H1 (cell line): ENCODE data around the gene VPS54. TPM values are rescaled to one million over a fixed set of nuclear protein-coding genes. Genes with fewer than 3 reads are reported as not detected.

Source experiments
- ATF2 ChIP-seq: IDR thresholded peaks from 2 replicates; pipeline ENCODE4 v1.6.1; 2012; ENCODE audit warnings: low read length, inconsistent platforms
- BRCA1 ChIP-seq: IDR thresholded peaks from 2 replicates; pipeline ENCODE4 v1.6.1; 2012; ENCODE audit warnings: low read depth, low read length, improper control_type of control experiment
- CEBPB ChIP-seq: IDR thresholded peaks from 2 replicates; pipeline ENCODE4 v1.6.1; 2012; ENCODE audit warnings: low read depth, low read length
- CTBP2 ChIP-seq: IDR thresholded peaks from 2 replicates; pipeline ENCODE4 v1.7.0; 2011; ENCODE audit warnings: borderline replicate concordance, mild to moderate bottlenecking, moderate library complexity, mixed read lengths, low read length; ENCODE audit not compliant: insufficient read depth, insufficient read length
- E2F6 ChIP-seq: IDR thresholded peaks from 2 replicates; pipeline ENCODE4 v1.6.1; 2012; ENCODE audit warnings: inconsistent platforms
- EZH2 ChIP-seq: fragments of 200-600 bp; sonication (generic); IDR thresholded peaks from 2 replicates; pipeline ENCODE4 v1.7.1; 2012; ENCODE audit warnings: low read depth, mild to moderate bottlenecking, moderate library complexity, low read length, inconsistent platforms; ENCODE audit not compliant: severe bottlenecking
- MAX ChIP-seq: IDR thresholded peaks from 2 replicates; pipeline ENCODE4 v1.6.1; 2012; ENCODE audit warnings: inconsistent platforms
- SRF ChIP-seq: IDR thresholded peaks from 2 replicates; pipeline ENCODE4 v1.6.1; 2011; ENCODE audit warnings: mild to moderate bottlenecking, low read depth, low read length, moderate library complexity
- TAF7 ChIP-seq: optimal IDR thresholded peaks from 2 replicates; pipeline ENCODE3; 2011; ENCODE audit warnings: low read depth, mild to moderate bottlenecking, inconsistent platforms, low read length, moderate library complexity, borderline replicate concordance
- TEAD4 ChIP-seq: IDR thresholded peaks from 2 replicates; pipeline ENCODE4 v1.6.1; 2012; ENCODE audit warnings: low read depth, low read length, inconsistent platforms, mixed read lengths
- polyA plus RNA-seq, 7 experiments: library from polyadenylated mRNA; depleted of rRNA in 3 of 7; stranded (reverse) in 5 of 7; unstranded in 2 of 7; fragments of >200 nt in 5 of 7; fragments of 200-250 nt in 2 of 7; gene quantifications; 1 replicate in 5 of 7; 2 replicates in 1 of 7; 4 replicates in 1 of 7; pipeline versions ENCODE4 v1.2.1 to v1.2.3, GENCODE V29; 2011 to 2013; ENCODE audit warnings: missing spikeins in 2 of 7, mixed read lengths in 2 of 7
- total RNA-seq: library from RNA; stranded (reverse); fragmentation: NEBNext Ultra II Directional; extraction: Animal tissue kit (Norgen Biotek cat#: 25700); gene quantifications from 2 replicates; pipeline ENCODE4 v1.2.1, GENCODE V29; 2021

Gene VPS54
- total and polyA plus RNA-seq, 2 of the 8 experiments (the other 6 are each of a cell fraction or from before 2014, with no cell fraction given): 3.6 to 13.2 TPM

- TF ChIP-seq ATF2: 0 out of 2 replicates have a peak, but pooled peaks have one; percentile 10
- TF ChIP-seq TEAD4: no peak
- TF ChIP-seq TAF7: no peak
- TF ChIP-seq SRF: no peak
- TF ChIP-seq EZH2: no peak
- no peak for TF ChIP-seq CEBPB
- no peak for TF ChIP-seq E2F6
- no peak for TF ChIP-seq BRCA1
- no peak for TF ChIP-seq CTBP2
- TF ChIP-seq MAX: peak; percentile 35
Measured at GRCh38 chr2:63880625-63881024, 138.6 kb downstream of the VPS54 start (continued).
